Measurements from ENCODE around the gene ABCC3.

ABCC3 gene

DNA sequence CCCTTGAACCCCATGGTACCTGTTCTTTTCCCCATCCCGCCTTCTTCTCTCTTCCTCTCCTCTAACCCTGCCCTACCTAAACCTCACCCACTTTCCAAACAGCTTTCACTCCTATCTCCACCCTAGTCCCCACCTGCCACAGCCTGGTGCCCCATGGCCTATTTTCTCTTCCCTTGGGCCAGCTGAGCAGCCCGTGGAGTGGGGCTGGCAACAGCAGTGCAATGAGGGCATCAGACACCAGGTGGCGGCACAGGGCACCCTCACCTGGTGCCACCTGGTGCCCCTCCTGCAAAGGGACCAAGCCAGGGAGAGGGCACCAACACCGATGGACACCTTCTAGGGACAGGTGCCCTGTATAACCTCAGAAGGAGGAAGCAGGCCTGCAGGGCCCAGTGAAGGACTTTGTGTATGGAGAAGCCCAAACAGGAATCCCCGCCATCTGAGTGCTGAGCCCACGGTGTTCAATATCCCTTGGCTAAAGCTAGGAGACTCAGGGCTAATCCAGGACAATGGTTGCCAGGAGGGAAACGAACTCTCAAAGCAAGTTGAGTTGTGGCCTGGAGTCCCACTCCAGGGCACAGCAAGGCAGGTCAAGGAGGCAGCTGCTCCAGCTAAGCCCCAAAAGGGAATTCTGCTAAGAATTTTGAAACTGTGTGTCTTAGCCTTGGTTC is 4.0 kb upstream of the ABCC3 start:
- DNase-seq = peak; percentile 66

DNA sequence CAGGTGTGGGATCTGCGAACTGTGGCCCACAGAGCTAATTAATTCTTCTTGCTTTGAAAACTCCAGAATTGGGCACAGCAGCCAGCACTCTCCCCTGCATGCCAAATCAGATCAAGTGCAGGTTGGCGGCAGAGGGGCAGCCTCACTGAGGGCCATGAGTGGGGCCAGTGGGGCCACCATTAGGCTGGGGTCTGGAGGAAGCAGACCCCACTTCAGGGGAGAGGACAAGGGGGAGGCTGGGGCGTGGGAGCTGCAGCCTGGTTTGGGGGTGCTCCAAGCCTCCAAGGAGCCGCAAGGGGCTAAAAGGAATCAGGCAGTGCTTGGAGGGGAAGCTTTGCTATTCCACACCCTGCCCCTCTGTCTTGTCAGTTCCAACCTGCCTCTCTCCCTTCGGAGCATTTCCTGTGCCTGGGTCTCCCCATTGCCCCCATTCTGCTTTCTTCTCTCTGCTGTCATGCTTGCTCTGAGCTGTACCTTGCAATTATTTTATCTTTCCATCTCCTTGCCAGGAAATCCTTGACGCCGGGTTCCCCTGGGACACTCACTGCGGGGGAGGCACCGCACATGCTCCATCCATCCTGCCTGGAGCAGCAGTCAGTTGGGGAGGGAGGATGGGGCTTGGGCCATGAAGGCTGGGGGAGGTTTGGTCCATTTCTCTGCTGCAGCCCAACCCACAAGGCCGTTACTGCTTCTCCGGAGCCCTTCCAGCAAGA is 3.3 kb upstream of the ABCC3 start:
- no peak for DNase-seq

- no peak for DNase-seq
Observed at GRCh38 chr17:50631908-50632571, 2.6 kb upstream of the ABCC3 start.

DNA sequence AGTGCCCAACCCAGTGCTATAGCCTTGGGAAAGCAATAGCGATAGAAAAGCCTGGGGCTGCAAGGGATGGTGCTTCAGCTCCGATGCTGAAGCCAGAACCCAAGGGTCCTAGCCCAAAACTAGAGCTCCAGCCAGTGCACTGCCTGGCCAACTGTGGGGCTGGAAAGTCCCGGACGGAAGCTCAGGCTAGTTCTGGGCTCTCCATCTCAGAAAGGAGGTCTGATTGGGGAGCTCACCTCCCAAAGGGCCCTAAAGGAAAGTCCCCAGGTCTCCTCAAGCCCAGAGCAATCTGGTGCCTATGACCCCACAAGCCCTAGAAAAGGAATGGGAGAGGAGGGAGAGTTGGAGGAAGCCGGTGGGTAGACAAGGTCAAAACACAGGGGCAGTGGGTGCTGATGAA is 2.0 kb upstream of the ABCC3 start:
- DNase-seq = no peak

DNA sequence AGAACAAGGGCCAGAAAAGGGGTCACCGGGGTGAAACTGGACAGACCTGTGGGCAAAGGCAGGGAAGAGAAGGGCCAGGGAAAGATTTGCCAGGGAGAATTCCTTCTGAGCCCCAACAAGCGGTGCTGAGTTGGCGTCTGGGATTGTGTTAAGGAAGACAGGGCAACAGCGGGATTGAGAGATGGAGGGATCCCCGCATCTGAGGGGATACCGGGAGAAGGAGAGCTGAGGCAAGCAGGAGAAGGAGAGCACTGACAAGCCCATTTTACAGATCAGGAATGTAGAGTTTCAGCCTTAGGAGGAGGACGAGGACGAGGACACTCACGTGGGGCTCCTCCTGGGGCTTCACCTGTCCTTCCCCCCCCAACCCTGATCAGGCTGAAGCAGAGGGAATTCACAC is 998 bp upstream of the ABCC3 start:
- DNase-seq = no peak

DNA sequence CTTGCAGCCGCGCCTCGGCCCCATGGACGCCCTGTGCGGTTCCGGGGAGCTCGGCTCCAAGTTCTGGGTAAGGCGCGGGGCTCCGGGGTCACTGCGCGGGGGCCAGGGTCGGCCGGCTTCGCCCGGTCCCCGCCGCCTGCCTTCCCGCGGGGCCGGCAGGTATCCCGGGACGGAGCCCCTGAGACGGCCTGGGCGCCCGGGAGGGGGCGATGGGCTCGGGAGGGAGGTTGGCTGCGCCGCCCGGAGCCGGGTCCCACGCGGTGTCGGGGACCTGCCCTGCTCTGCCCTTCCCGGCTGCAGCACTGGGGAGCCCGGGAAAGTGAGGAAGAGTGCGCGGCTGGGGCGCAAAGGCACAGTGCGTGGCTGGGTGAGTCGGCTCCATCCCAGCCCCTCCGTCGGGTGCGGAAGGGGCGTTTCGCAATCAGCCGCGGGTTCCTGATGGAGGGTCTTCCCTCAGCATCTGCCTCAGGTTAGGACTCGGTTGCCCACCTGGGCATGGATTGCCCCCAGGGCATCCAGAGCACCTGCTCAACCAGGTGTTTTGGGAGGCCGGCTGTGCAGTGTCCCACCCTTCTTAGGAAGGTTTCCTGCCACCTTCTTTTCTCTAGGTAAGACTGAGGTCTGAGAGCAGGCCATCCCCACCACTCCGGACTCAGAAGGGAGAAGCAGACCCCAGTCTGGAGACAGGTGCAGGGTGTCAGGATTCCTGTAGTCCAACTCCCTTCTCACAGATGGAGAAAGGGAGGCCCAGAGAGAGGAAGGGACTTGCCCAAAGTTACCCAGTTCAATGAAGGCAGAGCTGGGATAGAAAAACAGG is 442 bp downstream of the ABCC3 start:
- no peak for DNase-seq

GRCh38 chr17:50635732-50635981 is 976 bp downstream of the ABCC3 start:
- no peak for DNase-seq

DNA sequence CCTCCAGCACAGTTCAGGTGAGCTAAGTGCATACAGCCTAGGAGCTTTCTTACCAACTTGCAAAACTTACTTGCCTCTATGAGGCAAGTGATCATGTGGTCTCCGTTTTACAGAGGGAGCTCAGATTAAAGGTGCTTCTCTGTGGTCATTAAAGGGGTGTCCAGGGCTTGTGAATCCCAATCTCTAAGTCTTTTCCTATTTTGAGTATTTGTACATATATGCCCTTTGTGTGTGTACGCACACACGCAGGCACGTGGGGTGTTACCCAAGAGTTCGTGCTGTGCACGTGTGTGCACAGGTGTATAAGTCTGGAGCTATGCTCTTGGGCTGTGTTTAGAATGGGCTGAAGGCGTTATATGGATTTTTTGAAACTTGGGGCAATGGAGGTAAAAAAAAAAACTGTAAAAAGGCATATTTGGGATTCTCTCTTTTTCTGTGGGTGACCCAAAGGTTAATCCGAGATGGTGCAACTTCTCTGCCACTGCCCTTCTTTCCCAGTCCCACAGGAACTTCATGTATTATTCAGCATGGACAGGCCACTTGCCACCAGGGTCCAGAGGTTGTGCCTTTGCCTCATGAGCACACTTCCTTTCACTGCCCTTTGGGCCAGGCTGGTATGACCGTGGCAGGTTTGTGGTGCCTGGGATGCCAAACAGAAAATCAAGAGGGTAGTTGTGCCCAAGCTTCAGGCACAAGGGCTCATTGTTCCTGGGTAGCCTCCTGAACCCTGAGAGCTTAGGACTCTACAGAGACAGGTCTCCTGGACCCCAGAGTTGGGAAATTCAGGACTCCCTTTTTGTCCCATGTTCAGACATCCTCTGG is 1.5 kb downstream of the ABCC3 start:
- DNase-seq = no peak

- no peak for DNase-seq
Observed at GRCh38 chr17:50636804-50637195, 2.1 kb downstream of the ABCC3 start.

- no peak for DNase-seq
Observed at GRCh38 chr17:50637829-50638605, 3.3 kb downstream of the ABCC3 start.

DNA sequence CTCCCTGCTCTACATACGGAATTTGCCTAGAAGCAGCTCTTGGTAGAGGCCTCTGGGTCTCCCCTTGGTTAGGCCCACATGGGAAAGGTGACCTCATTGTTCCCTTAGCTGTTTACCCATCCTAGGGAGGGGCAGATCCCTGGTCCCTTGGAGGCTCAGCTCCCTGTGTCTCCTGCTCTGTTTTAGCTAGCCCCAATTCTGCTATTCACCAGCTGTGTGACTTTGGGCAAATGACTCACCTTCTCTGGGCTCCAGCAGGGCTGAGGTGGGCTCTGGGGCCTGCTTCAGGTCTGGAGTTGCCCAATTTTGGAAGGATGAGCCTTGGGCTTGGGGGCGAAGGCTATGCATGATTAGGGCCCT is 3.9 kb downstream of the ABCC3 start:
- DNase-seq = no peak

- DNase-seq = peak; percentile 10
Observed at GRCh38 chr17:50638966-50639713, 4.5 kb downstream of the ABCC3 start.

DNA sequence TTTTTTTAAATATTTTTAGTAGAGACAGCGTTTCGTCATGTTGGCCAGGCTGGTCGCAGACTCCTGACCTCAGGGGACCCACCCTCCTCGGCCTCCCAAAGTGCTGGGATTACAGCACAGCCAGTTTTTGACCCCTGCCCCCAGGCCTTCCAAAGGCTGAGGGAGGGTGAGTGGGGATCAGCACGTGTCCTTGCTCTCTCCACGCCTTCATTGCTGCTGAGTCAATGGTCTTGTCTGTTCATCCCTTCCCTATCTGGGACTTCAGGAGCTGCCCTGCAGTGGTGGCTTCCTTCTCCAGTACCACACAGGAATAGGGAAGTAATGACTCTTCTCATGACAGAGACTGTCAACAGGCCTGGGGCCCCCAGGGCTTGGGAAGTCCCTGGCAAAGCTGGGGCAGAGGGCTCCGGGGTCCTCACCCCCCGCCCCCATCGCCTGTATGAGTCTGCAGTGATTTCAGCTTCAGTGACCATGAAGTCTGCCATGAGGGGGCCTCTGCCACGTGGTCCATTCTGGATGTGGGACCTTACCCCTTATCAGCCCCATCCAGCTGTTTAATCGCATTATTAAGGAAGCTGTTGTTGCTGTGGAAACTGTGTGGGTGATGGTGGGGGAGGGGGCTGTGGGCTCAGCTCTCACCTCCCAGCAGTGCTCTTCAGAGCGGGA is 6.1 kb downstream of the ABCC3 start:
- DNase-seq = no peak

- DNase-seq = no peak
Observed at GRCh38 chr17:50641357-50641756, 6.7 kb downstream of the ABCC3 start.

DNA sequence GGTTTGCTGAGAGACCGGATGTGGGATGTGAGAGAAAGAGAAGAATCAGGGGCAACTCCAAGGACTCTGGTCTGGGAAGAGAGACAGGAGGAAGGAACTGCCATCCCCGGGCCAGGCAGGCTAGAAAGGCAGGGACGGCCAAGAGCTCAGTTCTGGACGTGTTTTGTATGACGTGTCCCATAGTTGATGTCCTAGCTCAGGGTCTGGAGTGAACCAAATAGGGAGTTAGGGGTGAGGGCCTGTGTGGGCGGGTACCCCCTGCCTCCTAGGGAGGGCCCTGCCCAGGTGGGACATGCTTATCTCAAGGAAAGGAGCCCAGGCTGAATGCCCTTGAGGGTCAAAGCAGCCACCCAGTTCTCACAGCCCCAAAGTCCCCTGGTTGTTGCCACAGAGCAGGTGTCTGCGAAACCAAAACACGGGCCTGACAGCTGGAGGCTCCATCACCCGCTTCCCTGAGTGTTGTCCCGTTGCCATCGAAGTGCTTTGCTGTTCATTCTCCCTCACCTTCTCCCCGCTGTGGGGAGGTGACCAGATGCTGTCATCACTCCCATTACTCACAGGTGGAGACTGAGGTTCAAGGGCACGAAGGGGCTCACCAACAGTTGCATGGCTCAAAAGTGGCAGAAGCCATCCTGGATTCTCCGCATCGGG is 7.5 kb downstream of the ABCC3 start:
- no peak for DNase-seq

- DNase-seq = no peak
Observed at GRCh38 chr17:50642722-50643656, 8.3 kb downstream of the ABCC3 start.

DNA sequence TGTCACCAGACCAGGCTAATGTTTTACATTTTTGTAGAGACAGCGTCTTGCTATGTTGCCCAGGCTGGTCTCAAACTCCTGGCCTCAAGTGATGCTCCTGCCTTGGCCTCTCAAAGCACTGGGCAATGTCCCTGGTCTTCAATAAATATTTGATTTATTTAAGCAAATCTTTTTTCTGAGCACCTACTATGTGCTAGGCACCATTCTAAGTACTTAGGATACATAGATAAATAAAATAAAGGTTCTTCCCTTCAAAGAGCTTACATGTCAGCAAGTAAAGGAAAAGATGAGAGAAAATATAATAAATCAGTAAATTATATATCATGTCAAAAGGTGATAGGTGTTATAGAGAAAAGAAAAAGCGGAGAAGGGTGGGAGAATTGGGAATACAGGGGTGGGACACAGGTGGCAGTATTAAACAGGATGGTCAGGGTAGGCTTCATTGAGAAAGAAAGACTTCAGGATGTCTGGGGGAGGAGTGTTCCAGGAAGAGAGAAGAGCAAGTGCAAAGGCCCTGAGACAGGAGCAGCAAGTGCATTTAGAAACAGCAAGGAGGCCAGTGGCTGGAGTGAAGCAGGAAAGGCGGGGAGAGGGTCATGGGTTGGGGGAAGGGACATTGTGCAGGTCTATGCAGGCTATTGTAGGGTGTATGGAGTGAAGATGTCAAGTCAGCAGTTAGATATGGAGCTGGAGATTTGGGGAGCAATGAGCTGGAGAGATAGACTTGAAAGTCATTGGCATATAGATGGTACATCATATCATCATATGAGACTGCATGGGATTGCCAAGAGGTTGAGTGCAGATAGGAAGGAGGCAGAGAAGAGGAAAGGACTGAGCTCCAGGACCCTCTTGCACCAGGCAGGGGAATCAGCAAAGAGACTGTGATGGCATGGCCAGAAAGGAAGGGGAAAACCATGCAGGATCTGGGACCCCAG is 11.3 kb downstream of the ABCC3 start:
- no peak for DNase-seq

GRCh38 chr17:50647187-50647586 is 12.5 kb downstream of the ABCC3 start:
- no peak for DNase-seq

Data from NCI-H774 (cell line).